GM12872 (cell line): ENCODE data around the gene CFAP210.

Experiments
- CTCF ChIP-seq: IDR thresholded peaks from 3 replicates; pipeline ENCODE4 v1.5.1; 2011; ENCODE audit warnings: low read depth, mild to moderate bottlenecking, low read length, moderate library complexity; ENCODE audit not compliant: insufficient read depth

CFAP210 gene, protein sequence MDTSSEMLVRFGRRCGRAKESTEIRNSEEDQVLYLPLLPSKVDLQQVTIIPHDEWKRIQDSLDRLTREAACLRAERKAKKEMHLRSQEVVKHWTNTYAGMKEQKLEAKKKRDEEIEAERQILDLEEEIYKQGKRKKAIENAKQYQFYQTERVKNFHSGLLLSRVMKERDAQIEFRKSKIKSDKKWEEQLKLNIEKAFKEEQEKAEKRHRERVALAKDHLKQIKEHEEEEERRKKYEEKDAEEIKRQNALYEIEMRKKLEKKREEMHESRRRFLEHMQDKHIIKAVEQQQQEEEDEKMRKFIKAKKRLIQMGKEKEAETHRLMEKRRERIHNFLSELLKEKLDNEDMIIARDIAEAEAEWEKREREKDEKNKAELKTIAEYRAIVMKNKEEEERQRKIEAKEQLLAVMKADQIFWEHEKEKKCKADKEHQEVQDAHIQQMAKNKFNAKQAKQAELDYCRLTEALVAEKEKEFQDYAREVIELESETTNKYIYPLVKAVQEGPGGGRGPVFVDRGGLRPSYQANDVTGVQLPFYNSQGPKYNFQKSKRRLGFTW

GRCh38 chr2:169694113-169694893, at the start of gene CFAP210, which contains the start of gene PHOSPHO2:
Gene CFAP210, minus strand, starts transcription at chr2:169694405. Its CDS starts 78 bp downstream, at chr2:169694327.
Gene PHOSPHO2, plus strand, starts transcription at chr2:169694469. Its CDS starts 6,503 bp downstream, at chr2:169700972.
- TF ChIP-seq CTCF = no peak

GRCh38 chr2:169743549-169743948, 49.3 kb upstream of the CFAP210 start:
- no peak for TF ChIP-seq CTCF

- TF ChIP-seq CTCF = no peak
Observed at GRCh38 chr2:169739351-169739750, 45.1 kb upstream of the CFAP210 start.

DNA sequence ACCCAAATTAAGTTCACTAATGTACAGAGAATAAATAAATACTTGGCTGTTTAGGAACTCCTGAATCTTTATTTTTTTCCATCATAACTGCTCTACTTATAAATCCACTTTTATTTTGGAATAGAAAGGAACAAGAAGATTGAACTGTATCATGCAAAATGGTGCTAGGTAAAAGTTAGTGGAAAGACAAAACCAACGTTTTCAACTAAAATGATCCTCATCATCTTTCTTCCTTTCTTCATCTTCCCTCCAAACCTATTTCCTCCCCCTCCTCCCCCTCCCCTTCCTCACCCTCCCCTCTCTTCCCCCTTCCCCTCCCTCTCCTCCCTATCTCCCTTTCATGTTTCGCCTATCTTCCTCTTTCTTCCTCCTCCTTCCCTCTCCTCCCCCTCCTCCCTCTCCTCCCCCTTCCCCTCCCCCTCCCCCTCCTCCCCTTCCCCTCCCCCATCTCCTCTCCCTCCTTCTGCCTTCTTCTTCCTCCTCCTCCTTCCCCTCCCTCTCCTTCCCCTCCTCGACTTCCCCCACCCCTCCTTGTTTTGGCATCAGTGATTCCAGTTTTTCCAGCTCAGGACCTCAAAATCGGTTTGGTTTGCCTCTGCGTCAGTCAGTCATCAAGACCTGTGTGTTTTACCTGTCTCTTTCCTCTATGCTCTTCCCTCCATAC, 44.5 kb upstream of the CFAP210 start:
- TF ChIP-seq CTCF = no peak

DNA sequence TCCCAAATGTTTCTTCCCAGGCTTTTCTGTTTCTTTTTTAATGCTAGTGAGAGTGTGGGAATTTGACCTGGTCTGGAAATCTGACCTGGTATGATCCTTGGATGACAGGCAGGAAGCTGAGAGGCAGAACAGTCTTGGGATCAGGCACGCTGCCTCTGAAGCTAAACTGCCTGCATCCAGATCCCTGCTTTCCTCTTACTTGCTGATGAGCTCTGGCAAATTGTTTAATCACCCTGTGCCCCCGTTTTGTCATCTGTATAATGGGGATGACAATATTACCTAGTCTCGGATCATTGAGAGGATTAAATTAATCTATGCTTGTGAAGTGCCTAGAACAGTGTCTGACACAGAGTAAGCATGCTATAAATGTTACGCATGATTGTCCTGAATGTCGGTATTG, 42.7 kb upstream of the CFAP210 start:
- TF ChIP-seq CTCF = no peak

- TF ChIP-seq CTCF = no peak
Observed at GRCh38 chr2:169735623-169736022, 41.4 kb upstream of the CFAP210 start.
